Mesenteric fat pad (tissue), 1 donor: ENCODE measurements around the gene CACNA1F. TPM values are rescaled to one million over a fixed set of nuclear protein-coding genes. Genes with fewer than 3 reads are reported as not detected.

Experiments used
- DNase-seq: peaks from one replicate; pipeline ENCODE4 v3.0.0-alpha.2; 2020; ENCODE audit warnings: low spot score
- total RNA-seq: library from RNA; stranded (reverse); fragmentation: NEBNext Ultra II Directional; extraction: Animal tissue kit (Norgen Biotek cat#: 25700); gene quantifications from one replicate; pipeline ENCODE4 v1.2.1, GENCODE V29; 2021
- donor health status: DM: yes; HTN: yes; CAD: no.

CACNA1F gene
- total RNA-seq, 1 donor from 2014 or later, result not detected

DNA sequence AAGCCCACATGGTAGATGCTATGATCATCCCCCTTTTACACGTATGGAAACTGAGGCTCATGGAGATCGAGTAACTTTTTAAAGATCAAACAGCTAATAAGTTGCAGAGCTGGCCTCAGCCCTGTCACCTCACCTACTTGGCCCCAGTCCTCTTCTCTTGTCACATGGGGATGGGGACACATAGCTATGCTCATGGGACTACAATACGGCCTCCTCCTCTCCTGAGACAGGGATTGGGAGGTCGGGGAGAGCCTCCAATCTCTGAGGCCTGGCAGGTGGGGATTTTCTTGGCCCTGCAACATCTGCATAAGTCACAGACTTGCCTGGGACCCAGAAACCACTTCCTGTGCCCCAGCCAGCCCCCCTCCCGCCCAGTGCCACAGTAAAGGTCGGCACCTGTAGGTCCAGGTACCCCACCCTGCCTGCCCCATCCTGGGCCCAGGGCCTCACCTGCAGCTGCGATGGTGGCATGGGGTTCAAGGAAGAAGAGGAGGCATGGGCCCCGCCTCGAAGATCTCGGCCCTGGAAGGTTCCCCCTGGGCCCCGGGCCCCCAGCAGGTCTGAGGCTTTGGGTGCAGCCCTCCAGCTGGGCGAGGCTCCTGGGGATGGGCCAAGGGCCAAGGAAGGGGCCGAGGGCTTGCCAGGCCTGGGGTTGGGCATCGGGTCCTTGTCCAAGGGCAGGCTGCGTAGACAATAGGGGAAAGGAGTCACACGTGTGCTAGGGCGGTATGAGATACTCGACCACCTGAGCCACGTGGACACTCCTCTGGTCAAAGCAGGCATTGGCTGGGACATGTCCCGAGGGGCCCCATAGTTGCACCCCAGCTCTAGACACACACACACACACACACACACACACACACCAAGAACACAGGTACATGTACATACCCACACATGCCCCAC is 25.0 kb upstream of the CACNA1F start:
- DNase-seq, result no peak

DNA sequence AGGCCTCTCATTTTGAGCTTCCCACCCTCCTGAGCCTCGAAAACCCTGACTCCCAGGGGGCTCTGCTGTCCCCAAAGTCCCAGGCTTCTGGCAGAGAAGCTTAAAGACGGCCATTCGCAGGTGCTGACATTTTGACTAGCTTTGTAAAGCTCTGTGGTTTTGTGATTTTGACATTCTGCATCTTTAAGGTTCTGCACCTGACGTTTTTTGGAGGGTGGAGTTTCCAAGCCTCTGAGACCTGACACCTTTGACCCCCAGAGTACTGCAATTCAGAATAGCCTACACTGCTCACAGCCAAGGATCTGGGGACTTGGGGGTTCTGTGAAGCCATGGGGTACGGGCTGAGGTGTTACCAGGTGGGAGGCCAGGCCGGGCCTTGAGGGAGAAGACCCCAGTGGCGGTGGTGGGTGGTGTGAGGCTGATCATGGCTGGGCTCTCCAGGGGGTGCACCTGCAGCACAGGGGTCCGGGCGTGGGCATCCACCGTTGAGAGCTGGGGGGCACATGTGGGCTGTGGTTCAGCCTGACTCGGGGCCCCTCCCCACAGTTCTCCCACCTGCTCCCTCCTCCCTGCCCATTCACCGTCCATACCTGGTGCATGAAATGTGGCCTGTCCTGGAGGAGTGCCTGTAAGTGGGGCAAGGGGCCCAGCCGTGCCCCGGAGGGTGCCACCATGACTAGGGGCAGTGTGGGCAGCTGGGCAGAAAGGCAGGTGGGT is 24.1 kb upstream of the CACNA1F start:
- no peak for DNase-seq

DNA sequence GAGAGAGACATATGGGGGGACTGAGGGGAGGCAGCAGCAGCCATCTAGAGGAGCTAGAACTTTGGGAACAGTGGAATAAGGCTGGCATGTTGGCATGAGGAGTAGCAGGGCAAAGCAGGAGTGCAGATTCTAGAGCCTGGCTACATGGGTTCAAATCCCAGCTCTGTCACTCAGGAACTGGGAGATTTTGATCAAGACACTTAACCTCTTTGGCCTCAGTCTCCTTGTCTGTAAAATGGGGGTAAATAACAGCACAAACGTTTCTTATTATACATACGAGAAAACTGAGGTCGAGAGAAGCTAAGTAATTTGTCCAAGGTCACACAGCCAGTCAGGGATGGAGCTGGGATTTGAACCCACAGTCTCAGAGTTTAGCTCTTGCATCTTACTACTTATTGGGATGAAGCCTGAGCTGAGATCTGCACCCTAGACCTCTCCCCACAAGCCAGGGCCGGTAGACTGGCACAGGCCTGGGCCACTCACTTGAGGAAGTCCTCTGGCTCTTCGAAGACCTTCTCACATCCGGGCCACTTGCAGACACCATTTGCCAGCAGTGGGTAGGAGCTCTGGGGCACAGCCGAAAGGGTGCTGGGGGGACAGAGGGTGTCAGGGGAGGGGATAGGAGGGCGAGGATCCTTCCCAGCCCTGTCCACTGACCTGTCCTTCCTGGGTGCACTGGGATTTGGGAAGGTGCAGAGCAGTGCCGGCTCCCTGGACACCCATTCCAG is 23.3 kb upstream of the CACNA1F start:
- DNase-seq, result no peak

DNA sequence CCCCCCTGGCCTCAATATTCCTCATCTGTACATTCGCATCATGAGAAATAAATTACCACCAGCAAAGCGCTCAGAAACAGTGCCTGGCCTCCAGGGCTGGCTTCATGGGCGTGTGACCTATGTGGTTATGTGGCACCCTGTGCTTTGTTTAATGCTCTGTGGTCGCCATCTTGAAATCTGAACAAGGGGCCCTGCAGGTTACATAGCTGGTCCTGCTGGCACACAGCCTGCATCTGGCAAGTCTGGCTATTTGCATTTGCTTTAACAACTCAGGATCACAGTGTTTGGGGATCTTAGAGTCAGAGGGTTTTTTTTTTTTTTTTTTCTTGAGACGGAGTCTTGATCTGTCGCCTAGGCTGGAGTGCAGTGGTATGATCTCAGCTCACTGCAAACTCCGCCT is 21.5 kb upstream of the CACNA1F start:
- no peak for DNase-seq

DNA sequence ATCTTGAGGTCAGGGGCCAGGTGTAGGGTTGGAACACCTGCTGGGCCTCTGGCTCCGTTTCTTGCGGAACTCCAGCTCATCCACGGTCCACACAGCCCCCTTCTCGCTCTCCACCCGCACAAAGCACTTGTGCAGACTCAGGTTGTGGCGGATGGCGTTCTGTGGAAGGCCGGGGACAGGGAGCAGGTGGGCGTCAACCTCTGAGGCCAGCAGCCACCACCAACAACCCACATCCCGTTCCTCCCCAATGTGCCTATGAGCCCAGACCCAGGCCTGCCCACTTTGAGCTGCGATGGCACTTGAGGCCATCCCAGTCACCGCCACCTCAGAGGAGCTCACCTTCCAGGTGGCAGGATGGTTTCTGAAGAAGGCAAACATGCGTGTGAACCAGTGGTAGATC is 18.2 kb upstream of the CACNA1F start:
- DNase-seq, result no peak

DNA sequence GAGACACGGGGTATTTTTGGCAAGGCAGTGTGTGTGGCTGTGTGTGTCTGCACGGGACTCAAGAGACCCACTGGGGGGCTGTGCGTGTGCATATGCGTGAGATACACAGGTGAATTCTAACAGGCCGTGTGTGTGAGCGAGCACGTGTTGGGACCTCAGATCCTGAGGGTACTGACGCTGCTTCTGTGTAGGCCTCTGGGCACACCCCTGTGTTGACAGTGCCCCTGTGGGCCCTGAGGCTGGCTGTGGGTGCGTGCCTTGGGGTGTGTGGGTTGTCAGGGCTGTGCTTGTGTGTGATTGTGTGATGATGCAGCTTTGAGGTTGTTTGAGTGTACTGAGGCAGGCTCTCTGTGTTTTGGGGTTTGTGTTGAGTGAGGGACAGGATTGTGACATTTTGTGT is 17.4 kb upstream of the CACNA1F start:
- DNase-seq, result no peak

DNA sequence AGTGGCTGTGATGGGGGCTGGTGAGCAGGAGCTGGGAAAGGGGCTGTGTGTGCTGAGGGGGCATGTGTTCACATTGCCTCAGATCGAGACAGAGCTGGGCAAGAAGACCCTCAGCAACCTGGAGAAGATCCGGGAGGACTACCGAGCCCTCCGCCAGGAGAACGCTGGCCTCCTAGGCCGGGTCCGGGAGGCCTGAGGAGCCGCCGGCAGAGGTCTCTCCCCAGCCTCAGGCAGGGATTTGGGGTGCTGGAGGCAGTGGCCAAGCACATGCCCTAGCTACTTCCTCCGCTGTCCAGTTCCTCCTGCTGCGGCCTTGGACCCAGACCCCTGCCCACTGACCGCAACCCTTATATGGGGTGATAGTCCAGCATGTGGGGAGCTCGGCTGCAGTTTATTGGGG is 16.9 kb upstream of the CACNA1F start:
- no peak for DNase-seq

DNA sequence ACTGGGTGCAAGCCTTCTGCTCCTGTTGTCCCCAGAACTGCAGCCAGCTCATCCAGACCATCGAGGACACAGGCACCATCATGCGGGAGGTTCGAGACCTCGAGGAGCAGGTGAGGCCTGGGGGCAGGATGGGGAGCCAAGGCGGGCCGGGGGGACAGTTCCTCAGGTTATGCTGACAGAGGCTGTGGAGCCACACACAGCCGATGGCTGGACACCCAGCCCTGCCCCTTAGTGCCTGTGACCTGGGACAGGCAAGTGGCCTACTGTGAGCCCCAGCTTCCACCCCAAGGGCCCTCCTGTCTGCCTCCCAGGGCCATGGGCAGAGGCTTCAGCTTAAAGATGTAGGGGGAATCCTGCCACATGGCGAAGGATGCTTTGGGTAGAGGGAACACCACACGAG is 16.5 kb upstream of the CACNA1F start:
- no peak for DNase-seq

DNA sequence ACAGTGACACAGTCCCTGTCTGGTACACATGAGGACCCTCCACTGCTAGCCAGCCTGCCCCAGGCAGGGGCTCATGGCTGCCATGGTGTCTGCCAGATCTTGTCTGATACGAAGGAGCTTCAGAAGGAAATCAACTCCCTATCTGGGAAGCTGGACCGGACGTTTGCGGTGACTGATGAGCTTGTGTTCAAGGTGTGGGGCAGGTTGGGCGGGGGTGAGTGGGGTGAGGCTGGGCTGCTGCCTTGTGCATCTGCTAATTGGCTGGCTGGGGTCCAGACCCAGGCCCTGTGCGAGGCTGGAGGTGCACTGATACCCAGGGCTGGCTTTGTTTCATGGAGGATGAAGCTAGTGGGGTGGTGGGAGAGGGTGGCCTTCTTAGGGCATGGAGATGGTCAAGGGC is 15.9 kb upstream of the CACNA1F start:
- no peak for DNase-seq

DNA sequence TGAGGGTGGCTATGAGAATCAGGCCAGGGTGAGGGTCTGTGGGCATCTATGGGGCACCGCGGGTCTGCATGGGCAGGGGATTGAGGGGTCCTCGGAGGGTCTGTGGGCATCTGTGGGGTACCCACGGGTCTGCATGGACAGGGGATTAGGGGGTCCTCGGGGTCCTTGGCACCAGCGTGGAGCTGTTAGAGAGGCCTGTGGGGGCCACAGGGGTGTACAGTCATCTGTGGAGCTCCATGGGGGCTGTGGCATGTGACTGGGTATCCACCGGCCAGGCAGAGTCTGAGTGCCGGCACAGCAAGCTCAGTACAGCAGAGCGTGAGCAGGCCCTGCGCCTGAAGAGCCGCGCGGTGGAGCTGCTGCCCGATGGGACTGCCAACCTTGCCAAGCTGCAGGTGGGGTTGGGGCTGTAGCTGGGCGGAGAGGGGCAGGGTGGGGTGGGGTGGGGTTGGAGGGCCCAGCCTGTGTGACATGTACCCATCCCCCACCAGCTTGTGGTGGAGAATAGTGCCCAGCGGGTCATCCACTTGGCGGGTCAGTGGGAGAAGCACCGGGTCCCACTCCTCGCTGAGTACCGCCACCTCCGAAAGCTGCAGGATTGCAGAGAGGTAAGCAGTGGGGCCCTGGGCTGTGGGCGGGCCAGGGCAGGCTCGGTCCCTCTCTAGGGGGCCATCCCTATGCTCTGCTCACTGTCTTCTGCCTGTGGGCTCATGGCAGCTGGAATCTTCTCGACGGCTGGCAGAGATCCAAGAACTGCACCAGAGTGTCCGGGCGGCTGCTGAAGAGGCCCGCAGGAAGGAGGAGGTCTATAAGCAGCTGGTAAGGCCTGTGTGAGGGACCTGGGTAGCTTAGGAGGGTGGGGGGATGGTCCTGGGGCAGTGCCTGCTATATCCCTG is 15.0 kb upstream of the CACNA1F start:
- DNase-seq, result no peak

DNA sequence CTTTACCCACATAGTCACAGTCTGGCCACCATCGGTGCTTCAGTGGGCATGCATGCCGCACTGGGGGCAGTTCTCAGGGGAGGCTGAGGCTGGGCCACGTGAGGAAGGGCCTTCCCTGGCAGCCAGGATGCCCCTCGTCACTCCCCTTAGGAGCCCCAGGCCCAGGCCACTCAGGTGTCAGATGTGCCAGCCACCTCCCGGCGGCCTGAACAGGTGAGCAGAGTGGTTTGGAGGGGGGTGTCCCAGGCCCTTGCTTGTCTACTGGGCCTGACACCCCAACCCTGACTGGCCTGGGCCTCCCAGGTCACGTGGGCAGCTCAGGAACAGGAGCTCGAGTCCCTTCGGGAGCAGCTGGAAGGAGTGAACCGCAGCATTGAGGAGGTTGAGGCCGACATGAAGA is 14.2 kb upstream of the CACNA1F start:
- DNase-seq, result no peak

DNA sequence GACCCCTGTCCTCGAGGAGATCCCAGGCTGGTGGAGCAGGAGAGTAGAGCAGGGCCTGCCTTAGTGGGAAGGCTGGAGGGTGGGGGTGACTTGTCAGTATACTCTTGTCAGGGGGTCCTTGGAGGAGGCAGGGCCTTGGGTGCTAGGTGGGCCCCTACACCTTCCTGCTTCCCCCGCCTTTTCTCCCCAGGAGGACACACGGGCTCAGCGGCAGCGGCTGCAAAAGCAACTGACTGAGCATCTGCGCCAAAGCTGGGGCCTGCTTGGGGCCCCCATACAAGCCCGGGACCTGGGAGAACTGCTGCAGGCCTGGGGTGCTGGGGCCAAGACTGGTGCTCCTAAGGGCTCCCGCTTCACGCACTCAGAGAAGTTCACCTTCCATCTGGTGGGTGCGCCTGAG is 13.4 kb upstream of the CACNA1F start:
- DNase-seq, result no peak

DNA sequence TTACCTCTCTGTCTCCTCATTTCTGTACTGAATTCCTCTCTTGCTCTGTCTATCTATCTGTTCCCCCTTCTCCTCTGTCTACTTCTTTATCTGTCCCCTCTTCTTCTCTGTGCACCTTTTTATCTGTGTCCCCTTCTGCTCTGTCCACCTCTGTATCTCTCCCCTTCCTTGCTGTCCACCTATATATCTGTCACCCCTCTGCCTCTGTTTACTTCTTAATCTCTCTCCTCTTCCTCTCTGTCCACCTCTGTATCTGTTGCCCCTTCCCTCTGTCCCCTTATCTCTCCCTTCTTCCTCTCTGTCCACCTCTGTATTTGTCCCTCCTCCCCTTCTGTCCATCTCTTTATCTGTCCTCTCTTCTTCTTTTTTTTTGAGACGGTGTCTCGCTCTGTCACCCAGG is 11.1 kb upstream of the CACNA1F start:
- DNase-seq, result no peak

DNA sequence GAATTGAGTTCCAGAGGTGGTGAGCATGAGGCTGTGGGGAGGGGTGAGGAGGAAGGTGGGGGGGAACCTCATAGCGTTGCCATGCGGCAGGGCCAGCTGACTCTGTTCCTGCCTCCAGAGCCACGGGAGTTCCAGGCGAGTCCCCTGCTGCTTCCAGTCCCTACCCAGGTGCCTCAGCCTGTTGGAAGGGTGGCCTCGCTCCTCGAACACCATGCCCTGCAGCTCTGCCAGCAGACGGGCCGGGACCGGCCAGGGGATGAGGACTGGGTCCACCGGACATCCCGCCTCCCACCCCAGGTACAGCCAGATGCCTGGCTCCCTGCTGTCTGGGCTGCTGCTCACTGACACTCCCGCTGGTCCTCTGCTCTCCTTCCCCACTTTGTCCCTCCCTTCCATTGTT is 10.0 kb upstream of the CACNA1F start:
- no peak for DNase-seq

DNA sequence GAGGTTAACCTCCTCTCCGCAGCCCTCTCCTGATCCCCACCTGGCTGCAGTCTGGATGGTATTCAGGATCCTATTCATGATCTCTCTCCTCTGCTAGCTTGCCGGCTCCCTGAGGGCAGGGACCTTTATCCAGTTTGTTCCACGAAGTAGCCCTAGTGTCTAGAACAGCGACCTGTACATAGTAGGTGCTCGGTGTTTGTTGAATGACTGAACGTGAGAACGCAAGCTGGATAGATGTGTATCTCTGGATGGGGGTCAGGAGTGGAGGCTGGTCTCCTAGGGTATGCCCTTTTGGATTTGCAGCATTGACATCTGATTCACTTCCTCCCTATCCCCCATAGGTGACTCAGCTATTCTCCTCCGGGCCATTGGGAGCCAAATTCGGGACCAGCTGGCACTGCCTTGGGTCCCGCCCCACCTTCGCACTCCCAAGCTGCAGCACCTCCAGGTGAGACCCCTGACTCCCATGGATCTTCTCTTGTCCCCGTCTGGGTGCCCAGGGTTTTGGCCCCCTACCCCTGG is 9.5 kb upstream of the CACNA1F start:
- DNase-seq, result no peak

DNA sequence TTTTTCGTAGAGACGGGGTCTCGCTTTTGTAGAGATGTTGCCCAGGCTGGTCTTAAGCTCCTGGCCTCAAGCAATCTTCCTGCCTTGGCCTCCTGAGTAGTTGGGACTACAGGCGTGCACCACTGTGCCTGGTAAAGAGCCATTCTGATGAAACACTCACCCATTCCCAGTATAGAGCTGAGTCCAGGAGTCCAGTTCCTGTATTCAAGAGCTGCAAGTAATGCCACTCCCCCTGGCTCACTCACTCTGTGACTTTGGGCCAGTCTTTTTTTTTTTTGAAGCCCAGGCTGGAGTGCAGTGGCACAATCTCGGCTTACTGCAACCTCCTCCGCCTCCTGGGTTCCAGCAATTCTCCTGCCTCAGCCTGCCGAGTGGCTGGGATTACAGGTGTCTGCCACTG is 5.6 kb upstream of the CACNA1F start:
- no peak for DNase-seq

DNA sequence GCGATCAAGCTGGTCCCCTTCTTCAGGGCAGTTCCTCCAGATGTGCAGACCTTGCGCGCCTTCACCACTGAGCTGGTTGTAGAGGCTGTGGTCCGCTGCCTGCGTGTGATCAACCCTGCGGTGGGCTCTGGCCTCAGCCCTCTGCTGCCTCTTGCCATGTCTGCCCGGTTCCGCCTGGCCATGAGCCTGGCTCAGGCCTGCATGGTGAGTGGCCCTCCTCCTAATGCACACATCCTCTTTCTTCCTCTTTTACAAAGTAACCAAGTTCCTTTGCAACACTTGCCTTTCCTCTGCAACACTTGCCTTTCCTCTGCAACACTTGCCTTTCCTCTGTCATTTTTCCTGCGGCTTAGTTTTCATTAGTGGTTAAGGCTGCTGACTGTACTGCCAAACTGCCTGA is 3.9 kb upstream of the CACNA1F start:
- DNase-seq, result no peak

DNA sequence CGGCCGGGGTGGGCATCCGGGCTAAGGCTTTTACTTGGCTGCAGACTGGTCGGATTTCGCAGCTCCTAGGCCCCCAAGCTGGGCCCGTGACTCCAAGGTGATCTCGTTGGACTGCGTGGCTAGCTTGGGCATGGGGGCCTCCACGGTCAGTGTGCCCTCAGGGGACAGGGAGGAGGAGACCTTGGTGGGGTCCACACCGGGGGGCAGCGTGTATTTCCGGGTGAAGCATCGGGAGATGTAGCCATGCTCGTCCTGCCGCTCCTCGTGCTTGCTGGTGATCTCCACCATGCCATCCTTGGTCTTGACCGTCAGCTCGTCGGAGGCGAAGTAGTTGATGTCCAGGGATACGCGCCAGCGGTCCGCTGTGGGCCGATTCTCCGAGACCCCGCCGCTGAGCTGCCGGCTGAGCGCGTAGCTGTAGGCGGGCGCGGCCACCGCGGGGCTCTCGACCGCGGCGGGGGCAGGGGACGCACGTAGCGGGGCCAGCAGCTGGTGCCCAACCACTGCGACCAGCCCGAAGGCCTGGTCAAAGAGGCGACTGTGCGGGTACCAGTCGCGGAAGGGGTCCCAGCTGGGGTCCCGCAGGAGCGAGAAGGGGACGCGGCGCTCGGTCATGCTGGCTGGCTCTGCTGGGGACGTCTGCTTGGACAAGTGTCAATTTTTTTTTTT is 881 bp upstream of the CACNA1F start:
- DNase-seq, result no peak

DNA sequence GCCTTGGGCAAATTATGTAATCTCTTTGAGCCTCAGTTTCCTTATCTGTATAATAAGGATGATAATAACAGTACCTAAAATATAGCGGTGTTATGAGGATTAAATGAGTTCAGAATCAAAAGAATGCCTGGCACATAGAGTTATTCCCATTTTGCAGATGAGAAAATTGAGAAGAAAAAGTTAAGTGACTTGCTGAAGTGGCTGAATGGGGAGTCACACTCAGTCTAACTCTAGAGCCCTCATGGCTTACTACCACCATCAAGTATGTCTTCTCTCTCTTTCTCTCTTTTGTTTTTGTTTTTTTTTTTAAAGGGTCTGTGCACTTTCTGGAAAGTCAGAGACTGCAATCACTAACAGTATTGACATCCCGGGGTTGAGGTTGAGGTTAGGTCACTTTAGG is 615 bp downstream of the CACNA1F start:
- DNase-seq, result no peak

DNA sequence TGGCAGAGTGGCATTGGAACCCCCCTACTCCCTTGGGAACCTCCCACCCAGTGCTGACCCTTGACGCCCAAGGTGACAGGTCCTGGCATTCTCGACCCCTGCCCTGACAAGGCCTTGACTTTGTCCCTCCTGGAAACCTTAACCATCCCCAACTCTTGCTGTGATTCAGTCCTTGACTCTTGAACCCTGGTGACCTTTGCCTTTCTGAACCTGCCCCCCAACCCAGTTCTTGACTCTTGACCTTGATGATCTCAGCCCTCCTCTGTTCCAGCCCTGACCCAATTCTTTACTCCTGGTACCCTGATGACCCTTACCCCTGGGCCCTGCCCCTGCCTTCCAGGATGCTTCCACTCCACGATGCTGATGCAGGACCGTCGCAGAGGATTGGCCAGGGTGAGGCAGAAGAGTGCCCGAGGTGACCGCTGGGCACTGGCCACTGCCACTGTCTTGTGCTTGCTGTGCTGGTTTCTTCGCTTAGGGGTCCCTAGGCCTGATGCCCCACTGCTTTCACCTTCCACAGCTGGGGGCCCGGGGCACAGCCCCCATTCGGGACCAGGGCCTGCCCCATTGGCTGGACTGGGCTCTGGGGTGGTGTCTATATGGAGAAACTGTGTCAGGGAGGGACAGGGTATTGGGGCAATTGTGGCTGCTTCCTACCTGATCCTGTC is 1.7 kb downstream of the CACNA1F start:
- no peak for DNase-seq
